ENCODE measurements around the gene ANKRD63.

Gene ANKRD63

DNA sequence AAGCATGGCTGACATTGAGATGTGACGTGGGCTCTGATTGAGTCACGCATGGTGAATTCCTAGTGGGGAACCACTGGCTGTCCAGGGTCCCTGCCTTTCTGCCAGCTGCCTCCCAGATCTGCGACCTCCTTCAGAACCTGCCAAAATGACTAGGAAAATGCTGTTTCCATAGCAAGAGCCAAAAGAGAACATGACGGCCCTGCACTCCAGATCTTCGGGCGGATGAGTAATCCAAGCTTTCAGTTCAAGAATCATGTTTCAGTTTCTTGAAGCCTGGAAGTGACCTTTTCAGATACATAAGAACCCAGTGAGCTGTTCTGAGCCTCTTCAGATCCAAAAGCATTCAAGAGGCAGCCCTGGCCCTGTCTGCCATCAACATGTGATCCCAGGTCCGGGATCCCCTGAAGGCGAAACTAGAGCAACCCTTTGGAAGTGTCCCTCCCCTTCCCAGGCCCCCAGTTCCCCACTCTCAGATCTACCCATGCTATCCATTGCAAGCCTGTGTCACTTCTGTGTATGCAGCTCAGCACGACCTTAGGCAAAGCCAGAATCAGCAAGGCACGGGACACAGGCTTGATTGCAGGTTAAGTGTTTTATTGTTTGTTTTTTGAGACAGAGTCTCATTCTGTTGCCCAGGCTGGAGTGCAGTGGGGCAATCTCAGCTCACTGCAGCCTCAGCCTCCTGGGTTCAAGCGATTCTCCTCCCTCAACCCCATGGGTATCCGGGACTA lies 19.7 kb downstream of the ANKRD63 start:
- in situ Hi-C loops (cut with HindIII; ENCODE audit: low sequenced_read_pairs) = no loop called here

DNA sequence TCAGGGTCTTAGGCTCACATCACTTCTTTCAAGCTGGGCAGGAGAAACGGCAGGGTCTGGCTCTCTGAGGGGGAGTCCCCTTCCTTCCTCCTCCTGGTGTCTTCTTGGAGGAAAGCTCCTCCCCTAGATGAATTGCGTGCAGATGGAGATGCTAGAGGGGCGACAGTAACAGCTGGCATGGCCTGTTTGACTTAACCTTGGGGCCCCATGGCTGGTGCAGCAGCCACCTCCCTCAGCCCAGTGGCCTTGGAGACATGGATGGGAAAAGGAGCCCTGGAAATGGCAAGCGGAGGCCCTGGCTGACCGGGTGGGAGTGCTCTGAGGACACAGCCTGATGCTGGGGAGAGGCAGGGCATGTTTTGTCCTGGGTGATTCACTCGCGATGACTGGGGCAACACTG lies 23.8 kb downstream of the ANKRD63 start:
- in situ Hi-C loops (cut with HindIII; ENCODE audit: low sequenced_read_pairs) = no loop called here

DNA sequence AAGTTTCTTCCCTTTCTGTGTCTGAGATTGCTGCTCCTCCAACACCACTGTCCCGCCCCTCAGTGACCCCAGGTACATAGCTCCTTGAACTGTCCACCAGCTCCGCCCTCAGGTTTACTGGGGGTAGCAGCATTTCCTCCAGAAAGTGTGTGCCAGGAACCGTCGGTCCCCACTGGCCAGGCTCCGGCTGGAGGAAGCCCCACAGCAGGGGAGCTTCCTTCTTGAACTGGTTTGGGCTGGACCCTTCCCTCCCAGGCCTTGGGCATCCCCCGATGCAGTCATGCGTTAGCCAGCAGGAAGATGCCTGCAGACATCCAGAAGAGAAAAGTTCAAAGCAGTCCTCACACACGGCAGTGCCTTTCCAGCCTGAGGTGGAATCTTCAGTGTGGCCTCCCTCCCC lies 24.3 kb downstream of the ANKRD63 start:
- in situ Hi-C loops (cut with HindIII; ENCODE audit: low sequenced_read_pairs) = no loop called here

DNA sequence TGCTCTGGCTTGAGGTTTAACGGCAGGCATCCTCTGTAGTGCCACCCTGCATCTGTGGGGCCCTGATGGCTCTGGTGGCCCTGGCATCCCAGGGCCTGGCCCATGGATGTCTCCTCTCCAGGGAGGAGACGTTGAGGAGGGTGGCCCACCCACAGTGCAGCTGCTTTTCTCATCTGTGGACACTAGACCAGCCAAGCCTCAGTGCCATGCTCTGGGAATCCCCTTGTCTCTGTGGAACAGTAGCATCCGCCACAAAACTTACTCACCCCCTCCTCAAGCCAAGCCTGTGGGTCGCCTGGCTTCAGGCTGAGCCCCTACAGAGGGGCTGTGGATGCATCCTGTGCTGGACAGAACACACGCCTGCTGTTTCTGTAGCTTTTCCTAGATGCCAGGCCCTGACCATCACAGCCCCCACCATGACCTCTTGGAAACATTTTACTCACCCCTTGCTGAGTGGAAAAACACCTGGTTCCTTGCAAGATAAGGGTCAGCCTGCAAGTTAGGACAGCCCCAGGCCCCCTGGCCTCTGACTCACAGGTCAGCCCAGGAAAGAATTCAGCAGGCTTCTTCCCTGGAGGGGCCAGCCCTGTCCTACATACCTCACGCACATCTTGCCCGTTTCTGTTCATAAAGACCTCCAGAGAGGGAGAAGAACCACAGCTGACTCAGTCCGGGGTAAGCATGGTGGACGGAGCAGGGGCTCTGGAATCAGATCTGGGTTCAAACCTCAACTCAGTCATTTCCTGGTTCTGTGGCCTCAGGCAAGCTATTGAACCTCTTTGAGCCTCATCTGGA lies 25.0 kb downstream of the ANKRD63 start:
- in situ Hi-C loops (cut with HindIII; ENCODE audit: low sequenced_read_pairs) = no loop called here

DNA sequence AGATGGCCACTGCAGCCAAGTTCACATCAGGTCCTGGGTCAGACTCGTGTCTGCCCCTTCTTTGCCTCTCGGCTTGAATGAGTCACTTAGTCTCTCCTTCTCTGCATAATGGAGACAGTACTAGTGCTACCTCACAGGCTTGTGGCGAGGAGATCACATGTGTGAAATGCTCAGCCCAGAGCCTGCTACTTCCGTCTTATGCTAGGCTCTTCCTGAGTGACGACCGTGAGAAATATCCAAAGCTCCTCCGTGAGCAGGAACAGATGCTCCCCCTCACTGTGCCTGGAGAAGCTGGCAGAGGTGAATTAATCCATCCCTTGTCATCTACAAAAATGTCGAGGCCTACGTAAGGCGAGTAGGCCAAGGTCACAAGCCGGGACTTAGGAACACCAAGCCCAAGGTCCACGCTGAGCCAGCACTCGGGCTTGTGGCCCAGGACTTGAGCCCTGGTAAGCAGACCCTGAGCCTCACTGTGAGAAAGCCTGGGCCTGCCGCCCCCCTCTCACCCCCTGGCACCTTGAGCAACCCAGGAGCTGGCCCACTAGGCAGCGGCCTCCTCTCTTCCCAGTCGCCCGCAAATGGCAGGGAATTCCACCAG lies 26.1 kb downstream of the ANKRD63 start:
- in situ Hi-C loops (cut with HindIII; ENCODE audit: low sequenced_read_pairs) = no loop called here

DNA sequence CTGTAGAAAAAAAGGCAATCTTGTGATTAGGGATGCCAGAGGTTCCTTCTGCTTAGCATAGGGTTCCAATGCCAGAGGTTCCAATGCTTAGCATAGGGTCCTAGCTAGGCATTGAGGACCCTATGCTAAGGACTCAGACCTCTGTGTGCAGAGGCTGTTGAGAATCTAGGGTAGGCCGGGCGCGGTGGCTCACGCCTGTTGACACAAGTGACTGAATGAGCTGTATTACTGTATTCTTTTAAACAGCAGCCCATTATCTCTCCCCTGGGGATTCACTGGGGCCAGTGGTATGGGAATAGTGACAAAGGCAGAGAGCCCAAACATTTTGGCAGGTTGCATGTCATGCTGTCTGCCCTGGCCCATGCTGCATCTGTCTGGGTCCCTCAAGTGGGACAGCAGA lies 27.8 kb downstream of the ANKRD63 start:
- in situ Hi-C loops (cut with HindIII; ENCODE audit: low sequenced_read_pairs) = no loop called here

DNA sequence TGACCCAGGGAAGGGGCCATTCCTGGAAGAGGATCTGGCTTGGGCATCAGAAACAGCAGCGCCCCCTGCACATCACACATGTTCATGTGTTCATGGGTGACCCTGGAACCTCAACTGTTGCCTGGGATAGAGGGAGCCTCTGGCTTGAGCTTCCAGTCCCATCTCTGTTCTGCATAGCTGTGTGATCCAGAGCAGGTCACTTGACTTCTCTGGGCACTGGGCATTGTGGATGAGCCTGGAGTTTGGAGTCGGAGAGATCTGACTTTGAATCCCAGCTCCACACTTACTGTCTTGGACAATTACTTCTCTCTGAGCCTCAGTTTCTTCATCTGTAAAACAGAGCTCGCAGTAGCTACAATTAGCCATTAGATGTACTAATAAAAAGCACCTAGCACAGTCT lies 28.4 kb downstream of the ANKRD63 start:
- in situ Hi-C loops (cut with HindIII; ENCODE audit: low sequenced_read_pairs) = no loop called here

DNA sequence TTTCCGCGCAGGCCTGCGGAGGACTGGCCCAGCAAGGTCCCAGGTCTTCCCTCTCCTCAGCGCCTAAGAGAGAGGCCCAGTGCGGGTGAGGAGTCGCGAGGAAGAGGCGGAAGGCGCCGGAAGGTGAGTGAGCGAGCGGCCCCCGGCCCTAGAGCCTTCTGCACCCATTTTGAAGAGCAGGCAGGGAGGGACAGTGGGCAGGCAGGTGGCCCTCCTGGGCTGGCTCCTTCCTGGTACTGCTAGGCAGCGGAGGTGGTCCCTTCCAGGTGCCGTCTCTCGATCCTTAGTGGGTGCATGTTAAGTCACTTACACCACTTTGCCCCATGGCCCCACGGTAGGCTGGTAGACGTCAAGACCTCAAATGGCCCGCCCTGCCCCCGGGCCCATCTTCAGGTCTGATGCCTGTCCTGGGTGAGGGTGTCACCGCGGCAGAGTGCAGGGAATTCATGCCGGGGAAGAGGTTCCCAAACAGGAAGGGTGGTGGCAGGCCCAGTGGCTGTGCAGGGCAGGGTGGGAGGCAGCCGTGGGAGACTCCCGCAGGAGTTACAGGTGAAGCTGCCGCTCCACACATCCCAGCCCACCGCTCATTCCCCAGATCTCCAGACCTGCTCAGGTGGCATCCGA lies 29.6 kb downstream of the ANKRD63 start:
- in situ Hi-C loops (cut with HindIII; ENCODE audit: low sequenced_read_pairs) = no loop called here

DNA sequence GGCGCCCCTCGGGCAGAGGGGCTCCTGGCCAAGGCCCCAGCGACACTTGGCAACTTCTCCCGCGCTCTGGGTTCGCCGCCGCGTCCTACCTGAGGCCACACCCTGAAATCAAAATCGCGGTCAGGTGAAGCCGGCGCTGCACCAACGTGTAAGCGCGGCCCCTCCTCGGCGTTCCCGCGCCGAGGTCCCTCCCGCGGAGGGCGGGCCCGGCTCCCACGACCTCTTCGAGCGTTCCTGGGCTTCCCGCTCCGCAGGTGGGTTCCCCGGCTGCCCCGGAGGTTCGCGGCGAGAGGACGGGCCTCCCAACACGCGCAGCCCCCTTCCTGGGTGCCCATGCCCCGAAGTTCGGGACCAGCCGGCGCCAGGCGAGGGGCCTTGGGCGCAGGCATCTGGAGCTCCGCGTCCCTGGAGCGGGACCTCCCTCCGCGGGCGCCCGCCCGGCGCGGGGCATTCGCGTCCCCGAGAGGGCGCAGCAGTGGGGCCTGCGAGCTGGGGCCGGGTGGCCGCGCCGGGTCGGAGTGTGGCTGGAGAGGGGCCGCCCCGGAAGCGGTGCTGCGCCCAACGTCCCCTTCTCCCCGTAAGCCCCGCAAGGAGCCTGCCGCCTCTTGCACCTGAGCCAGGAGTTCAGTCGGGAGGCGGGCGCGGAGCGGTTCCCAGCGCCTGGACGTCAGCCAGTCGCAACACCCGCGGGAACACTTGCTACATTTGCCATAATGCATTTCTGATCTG lies 30.3 kb downstream of the ANKRD63 start:
- in situ Hi-C loops (cut with HindIII; ENCODE audit: low sequenced_read_pairs) = no loop called here

DNA sequence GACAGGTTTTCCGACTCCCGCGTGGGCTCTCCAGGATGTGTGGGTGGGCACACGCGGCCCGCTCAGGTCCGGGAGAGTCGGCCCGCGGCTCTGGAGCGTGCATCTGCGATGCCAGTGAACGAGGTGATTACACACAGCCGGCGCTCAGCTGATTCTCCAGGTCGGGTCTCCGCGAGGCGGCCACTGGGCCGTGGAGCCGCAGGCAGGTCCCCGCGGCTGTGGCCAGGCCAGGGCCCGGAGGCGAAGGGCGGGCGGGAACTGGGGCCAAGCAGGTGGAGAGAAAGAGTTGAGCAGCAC lies 30.8 kb downstream of the ANKRD63 start:
- in situ Hi-C loops (cut with HindIII; ENCODE audit: low sequenced_read_pairs) = no loop called here

DNA sequence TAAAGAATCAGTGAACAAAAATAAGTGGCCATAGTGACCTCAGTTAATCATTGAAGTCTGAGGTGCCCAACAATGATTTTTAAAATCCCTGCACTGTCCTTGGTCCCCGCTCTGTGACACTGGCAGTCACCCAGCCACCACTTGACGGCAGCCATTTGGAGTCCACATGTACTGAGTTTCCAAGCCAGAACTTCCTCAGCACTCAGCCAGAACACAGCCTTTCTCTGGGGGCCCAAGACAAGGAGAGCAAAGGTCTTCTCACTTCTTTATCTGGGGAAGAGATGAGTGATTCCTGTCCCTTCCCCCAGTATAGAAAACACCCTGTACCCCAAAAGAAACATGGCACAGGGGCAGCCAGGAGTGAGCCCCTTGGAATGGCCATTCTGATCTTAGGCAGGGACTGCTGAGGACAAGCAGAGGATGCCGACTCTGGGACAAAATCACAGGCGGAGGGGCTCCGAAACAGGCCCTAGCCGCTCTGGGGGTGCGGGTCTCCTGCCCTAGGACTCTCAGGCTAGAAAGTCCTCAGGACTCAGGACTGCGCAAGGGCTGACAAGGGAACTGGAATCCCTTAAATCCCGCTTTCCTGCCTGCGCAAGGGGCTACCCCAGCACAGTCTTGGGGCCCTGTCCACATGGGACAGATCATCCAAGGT lies 31.3 kb downstream of the ANKRD63 start:
- in situ Hi-C loops (cut with HindIII; ENCODE audit: low sequenced_read_pairs) = no loop called here

DNA sequence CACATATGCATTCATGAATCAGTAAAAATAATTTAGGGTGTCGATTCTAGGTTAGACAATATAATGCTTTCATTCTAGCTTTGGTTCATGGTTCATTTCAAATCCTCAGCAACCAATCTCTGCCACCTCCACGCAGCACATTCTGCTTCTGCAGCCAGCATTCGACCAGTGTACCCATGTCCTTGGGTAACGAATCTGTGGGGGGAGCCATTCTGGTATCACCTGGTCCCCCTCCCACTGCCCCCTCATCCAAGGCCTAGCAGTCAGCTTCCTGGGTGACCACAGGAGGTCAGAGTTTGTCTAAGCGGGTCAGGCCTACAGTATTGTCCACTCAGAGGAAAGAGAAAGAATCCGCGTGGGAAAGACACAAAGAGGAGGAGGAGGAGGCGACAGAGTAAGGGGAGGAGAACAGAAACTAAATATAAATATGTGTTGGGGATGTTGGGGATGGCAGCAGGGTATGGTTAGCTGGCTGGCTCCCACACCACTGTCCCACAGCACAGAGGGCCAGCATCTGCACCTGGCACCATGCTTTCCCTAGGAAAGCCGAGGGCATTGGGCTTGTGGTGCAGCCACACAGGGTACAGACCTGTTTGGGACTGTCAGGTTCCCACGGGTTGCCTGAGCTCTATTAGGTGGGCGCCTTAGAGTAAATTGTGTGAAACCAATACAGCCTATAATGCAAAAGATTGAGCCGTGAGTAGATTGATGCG lies 31.9 kb downstream of the ANKRD63 start:
- in situ Hi-C loops (cut with HindIII; ENCODE audit: low sequenced_read_pairs) = no loop called here

DNA sequence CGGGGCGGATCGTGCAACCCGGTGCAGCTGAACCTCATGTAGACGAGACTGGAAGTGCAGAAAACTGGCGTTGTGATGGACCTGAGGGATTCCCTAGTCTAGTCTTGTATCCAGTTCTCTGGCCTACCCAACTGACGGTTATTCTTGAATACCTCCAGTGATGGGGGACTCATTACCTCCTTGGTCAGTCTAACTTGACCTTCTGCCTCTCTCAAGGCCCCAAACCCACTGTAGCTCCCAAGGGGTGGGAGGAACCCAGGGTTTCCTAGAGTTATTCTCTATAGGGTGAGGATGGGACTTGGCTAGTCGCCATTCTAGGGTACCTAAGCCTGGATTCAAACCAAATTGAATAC lies 32.6 kb downstream of the ANKRD63 start:
- in situ Hi-C loops (cut with HindIII; ENCODE audit: low sequenced_read_pairs) = no loop called here

DNA sequence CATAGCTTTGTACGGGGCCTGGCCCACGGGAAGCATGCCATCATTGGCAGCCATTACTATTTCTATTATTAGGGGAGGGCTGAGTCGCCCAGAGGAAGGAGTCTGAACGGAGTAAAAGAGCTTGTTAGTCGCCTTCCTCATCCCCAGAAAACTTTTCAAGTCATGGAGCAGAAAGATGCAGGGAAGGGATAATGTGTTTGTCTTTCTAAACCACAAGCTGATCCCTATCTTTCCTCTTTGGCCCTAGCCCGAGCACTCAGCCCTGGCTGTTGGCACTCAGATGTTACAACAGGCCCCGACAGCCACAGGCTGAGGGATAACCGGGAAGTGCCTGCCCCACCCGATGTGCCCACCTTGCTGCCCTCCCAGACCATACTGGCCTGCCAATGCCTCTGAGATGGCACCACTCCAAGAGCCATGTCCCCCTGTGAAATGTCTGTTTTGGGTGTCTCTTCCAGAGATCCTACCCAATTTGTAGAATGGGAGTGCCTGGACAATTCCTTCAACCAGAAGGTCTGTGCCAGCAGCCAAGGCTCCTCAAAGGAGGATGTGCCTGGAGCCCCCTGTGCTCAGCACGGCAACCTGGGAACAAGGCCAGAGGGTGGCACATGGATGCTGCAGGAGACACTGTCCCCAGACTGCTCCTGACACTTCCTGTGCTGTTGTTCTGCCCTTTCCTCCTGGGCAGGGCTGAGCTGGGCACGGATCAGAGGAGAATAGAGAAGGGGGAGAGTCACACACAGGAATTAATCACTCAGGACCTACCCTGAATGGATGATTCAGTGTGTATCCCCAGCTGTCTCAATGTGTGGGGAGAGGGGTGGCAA lies 33.2 kb downstream of the ANKRD63 start:
- in situ Hi-C loops (cut with HindIII; ENCODE audit: low sequenced_read_pairs) = no loop called here

DNA sequence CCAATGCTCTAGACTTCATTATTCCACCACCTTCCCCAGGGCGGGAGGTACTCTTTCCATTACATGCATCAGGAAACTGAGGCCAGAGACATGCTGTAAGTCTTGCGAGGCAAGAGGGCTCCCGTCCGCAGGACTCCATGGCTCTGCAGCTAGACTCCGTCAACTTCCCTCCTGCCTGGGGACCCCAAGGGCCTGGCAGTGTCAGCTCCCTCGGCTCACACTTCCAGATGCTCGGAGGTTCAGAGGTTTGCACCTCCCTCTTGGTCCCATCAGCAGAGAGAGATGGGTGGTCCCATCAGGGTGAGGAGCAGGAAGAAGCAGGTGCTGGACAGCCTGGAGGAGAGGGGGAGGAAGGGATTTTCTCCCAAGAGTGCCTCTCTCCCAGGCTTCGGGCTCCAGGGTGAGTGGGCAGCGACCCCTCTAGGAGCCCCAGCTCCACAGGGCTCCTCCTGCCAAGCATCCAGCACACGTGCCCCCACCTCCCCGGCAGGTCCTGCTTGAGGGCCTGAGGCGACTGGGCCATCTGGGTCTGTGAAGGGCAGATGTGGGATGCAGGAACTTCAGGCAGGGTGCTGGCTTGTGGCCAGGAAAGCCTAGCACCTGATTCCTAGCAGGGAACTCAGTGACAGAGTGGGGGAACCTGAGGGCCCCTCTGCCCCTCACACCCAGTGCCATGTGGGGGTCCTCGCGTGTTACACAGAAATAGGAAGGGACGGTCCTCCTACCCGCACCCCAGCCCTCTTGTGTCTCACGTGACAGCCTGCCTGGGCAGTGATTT lies 34.7 kb downstream of the ANKRD63 start:
- in situ Hi-C loops (cut with HindIII; ENCODE audit: low sequenced_read_pairs) = no loop called here

DNA sequence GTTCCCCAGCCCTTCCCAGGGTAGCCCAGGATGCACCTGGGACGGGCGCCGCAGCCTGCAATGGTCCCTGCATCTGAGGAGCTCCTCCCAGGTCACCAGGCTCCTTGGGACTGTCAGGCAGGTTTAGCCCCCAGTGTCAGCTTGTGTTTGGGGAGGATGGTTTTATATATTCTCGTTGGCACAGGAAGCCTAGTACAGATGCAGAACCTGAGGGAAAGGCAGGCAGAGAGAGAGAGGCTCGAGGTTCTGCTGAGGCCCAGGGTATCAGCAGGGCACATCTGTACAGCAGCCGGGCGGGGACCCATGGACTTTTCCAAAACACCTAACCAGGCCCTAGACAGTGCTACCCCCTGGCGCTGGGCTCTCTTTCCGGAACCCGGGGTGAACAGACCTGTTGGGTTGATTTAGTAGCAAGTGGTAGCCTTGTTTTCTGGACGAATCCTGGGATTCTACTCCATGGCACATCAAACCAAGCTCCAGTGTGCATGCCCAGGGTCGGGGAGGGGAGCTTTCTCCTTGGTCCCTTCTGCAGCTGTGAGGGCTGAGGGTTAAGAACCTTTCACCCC lies 35.4 kb downstream of the ANKRD63 start:
- in situ Hi-C loops (cut with HindIII; ENCODE audit: low sequenced_read_pairs) = no loop called here

DNA sequence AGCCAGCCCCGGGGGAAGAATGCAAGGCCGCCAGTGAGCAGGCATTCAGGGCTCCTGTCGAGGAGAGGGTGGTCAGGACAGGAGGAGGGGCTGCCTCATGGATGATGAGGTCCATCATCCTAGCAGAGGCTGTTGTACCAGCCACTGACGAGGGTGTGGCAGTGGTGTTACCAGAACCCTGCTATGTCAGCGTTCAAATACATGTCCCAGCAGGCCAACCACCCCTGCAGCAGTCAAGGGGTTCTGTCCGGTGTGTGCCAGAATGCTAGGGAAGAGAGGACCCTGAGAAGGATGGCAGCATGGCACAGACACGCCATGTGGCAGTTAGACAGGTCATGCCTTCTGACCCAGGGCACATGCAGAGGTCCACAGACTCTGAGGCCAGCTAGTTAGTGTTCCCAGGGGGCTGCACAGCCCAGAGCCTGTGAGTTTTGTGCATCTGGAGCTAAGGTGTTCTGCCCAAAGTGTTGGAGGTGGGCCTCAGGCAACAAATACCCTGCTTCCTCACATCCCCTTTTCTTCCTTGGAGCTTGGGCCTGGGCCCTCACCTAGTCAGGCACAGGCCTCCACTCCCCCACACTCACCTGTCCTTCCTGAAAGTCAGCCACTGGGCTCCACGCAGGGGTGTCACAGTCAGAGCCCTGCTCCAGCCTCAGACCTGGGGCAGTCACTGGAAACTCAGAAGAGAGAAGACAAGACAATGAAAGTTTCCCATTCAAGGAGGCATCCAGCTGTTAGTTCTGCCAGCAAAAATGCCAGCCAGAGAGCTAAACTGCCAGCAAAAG lies 36.2 kb downstream of the ANKRD63 start:
- in situ Hi-C loops (cut with HindIII; ENCODE audit: low sequenced_read_pairs) = no loop called here
